ENCODE results near the gene PLA2G2E. TPM values are rescaled to one million over a fixed set of nuclear protein-coding genes. Genes with fewer than 3 reads are reported as not detected.
"Not testable (repeated sequence)": the region's sequence is repeated elsewhere in the genome, so short reads cannot be mapped to it uniquely, and the experiment has no call there.

The PLA2G2E gene
- polyA plus RNA-seq, 3 donors: not detected

DNA sequence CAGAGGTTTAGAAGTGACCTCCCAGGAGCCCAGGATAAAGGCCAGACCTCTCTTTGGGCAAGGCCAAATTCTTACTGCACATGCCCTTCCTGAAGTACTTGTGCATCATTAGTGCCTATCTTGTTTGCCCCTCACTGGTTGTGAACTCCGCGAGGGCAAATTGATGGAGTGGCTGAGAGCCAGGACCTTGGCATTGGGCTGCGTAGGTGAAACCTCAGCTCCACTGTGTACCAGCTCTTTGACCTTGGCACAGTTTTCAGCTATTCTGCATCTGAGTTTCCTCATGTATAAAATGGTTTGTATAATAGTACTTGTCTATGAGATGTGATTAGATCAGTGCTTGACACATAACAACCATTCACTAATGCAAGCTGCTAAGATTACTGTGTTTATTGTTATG is 29.7 kb downstream of the PLA2G2E start:
- no peak overlapping the region for H3K27ac ChIP-seq (ENCODE audit: low read depth, low read length)
- 21 to 93% (median 93%) methylated on average over 3 of the region's 3 CpGs for WGBS, 3 donors

DNA sequence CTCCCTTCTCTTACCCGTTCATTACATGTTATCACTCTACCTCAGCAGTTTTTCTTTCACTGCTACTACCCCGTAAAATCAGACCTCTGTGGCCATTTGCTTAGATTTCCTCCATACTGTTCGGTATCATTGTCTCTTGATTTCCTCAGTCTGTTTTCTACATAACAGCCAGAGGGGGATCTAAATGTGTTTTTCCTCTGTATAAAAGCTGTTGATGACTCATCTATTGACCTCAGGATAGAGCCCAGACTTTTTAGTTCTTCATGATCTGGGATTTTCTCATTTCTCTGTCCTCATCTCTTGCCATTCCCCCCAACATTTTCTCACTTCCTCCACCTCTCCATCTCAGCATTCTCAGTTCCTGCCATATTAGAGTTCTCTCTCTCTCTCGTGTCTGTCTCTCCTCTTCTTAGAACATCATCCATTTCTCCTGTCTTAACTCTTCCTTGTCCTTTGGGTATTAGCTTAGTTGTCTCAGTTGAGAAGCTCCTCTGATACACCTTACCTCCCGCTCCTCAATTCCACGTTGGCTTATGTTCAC is 30.7 kb downstream of the PLA2G2E start:
- no peak overlapping the region for H3K27ac ChIP-seq (ENCODE audit: low read depth, low read length)
- 78 to 91% (median 84%) methylated on average over 6 of the region's 6 CpGs for WGBS, 3 donors

DNA sequence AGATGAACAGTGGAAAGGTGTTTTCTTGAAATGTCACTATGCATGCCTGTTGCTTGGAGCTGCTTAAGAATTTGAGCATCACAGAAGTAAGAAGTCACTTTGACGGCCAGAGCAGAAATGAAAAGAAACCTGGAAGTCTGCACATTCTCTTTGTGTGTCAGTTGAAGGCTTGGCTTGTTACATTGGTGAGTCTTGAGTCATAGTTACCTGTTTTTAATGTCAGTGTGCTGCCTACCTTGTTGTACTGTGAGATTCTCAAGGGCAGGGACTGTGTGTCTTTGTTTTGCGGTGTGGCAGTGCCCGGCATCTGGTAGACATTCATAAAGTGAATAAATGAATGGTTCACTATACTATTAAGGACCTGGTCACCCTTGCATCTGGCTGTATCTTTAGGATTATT is 31.3 kb downstream of the PLA2G2E start:
- WGBS, 3 donors: 93 to 100% (median 97%) methylated on average over 3 of the region's 3 CpGs
- no peak overlapping the region for H3K27ac ChIP-seq (ENCODE audit: low read depth, low read length)

DNA sequence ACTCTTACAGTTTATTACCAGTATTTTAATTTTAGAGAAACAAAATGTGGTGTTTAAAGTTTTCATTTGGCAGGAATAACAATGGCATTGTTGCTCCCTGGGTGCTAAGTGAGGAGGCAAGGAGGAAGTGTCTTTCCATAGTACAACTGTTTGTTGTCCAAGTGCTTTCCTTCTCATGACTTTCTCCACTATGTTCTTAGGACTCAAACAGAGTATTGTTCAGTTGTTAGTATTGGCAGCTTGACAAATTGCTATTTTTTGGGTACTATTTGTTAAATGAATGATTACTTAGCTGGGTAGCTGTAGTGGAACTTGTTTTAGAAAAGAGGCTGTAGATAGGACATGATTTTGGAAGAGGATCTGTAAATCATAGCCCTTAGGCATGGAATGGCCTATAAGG is 33.8 kb downstream of the PLA2G2E start:
- no peak overlapping the region for H3K27ac ChIP-seq (ENCODE audit: low read depth, low read length)

DNA sequence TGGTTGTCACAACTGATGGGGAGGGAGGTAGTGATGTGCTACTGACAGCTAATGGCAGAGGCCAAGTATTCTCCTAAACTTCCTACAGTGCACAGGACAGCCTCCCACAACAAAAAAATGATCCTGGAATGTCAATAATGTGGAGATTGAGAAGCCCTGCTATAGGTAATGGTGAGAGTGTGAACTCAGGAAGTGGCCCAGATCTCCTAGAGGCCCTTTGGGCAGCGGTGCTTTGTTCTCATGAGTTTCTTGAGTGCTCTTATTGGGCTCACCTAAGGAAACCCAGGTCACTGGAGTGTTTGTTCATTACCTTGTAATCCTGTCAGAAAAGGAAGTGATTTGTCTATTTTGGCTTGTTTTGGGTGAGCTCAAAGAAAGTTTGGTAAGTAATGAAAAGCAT is 35.3 kb downstream of the PLA2G2E start:
- 81 to 94% (median 90%) methylated on average over 1 of the region's 1 CpG for WGBS, 3 donors
- no peak overlapping the region for H3K27ac ChIP-seq (ENCODE audit: low read depth, low read length)

DNA sequence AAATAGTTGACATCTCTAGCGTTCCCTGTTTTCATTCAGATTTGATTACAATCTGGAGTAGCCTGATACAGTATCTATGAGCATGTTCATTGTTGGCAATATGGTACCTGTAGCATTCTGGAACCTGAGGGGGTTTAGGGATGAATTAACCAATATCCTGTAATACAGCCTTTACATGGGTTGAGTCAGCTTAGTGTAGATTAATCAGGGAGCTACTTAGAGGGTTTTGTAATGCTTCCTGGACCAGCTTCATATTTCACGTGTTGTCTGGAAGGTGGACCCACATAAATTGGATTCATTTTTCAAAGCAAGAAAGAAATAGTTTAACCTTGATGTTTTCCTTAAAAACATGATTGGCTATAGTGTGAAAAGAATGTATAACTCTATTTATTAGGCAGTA is 37.6 kb downstream of the PLA2G2E start:
- H3K27ac ChIP-seq (ENCODE audit: low read depth, low read length): no peak overlapping the region
- WGBS, 3 donors: 66 to 85% (median 85%) methylated on average over 2 of the region's 2 CpGs

DNA sequence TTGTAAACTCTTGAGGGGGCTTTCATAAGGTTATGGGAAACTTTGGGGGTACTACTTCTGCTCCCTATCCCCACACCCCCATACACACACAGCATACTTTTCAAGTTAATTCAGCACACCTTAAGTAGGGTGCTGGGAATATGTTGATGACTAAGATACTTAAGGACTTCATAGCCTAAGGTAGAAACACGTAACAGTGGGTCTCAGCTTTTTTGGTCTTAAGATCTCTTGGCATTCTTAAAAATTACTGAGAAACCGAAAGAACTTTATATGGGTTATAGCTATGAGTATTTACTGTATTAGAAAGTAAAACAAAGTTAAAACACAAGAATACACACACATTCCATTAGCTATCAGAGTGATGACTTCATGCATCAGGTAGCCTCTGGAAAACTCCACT is 39.1 kb downstream of the PLA2G2E start:
- 92 to 93% (median 93%) methylated on average over 2 of the region's 2 CpGs for WGBS, 3 donors
- no peak overlapping the region for H3K27ac ChIP-seq (ENCODE audit: low read depth, low read length)

DNA sequence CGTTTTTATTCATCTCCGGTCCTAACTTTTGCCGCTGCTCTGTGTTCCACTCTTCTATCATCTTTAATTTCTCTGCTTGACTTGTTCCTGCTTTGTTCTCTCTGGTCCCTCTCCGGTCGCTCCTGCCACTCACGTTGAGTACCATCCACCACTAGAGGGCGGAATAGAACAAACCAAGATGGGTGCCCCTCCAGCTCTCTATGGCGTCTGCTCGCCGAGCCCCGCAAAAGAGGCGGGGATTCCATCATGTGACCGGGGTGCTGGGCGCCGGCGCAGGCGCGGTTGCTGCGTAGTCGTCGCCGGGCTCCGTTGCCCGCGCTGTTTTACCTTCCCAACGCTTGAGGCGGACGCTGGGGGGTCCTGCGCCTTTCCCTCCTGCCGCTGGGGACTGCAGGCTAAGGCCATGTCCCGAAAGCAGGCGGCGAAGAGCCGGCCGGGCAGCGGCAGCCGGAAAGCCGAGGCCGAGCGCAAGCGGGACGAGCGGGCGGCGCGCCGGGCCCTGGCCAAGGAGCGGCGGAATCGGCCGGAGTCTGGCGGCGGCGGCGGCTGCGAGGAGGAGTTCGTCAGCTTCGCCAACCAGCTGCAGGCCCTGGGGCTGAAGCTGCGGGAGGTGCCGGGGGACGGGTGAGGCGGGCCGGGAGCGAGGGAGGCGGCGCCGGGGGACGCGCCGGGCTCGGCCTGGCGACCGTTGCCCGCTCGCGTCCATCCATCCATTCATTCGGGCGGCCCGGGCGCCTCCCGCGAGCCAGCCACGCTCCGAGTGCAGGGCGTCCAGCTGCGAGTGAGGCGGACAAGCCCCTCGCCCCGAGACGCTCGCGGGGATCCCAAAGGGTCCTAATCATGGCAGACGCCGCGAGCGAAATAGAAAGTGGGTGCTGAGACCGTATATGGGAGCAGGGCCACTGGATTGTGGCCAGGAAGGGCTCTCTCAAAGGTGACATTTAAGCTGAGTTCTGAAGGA is 41.0 kb downstream of the PLA2G2E start, which contains the start of gene OTUD3:
OTUD3 (plus strand) TSS at position 285 of the 961 bp plus-strand sequence; CDS start at position 404, 119 bp downstream.
- WGBS, 3 donors: 0 to 1% (median 0%) methylated on average over 70 to 97 of the region's 97 CpGs
- H3K27ac ChIP-seq (ENCODE audit: low read depth, low read length): peak within 1 kb of the TSS; percentile 21

DNA sequence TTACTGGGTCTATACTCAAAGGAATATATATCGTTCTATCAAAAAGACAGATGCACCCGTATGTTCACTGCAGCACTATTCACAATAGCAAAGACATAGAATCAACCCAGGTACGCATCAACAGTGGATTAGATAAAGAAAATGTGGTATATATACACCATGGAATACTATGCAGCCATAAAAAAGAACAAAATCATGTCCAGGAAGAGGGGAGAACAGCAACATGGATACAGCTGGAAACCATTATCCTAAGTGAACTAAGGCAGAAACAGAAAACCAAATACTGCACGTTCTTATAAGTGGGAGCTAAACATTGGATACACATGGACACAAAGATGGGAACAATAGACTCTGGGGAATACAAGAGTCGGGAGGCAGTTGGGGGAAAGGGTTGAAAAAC is 42.6 kb downstream of the PLA2G2E start:
- not testable (repeated sequence) for H3K27ac ChIP-seq (ENCODE audit: low read depth, low read length)
- 74 to 83% (median 82%) methylated on average over 5 of the region's 5 CpGs for WGBS, 3 donors

DNA sequence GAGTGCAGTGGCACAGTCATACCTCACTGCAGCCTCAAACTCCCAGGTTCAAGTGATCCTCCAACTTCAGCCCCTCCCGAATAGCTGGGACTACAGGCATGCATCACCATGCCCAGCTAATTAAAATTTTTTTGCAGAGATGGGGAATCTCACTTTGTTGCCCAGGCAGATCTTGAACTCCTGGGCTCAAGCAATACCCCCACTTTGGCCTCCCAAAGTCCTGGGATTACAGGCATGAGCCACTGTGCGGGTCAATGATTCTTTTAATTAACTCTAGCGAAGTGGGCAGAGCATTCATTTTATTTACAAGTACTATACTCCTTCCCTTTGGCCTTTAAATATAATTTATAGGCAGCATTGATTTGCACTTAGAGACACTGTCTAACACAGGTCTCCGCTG is 43.8 kb downstream of the PLA2G2E start:
- H3K27ac ChIP-seq (ENCODE audit: low read depth, low read length): no peak overlapping the region
- 89 to 91% (median 90%) methylated on average over 4 of the region's 4 CpGs for WGBS, 3 donors

DNA sequence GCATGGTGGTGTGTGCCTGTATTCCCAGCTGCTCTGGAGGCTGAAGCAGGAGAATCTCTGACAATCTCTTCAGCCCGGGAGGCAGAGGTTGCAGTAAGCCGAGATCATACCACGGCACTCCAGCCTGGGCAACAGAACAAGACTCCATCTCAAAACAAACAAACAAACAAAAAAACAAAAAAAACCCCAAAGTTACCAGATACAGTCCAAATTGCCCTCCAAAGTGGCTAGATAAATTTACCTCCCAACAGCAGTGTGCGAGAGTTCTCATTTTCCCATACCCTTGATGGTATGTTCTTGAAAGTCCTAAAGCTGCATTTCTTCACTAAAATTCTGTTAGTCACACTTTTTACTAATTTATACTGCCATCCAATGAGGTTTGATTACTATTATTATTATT is 44.2 kb downstream of the PLA2G2E start:
- H3K27ac ChIP-seq (ENCODE audit: low read depth, low read length): no peak overlapping the region
- WGBS, 3 donors: 85 to 96% (median 91%) methylated on average over 4 of the region's 4 CpGs

DNA sequence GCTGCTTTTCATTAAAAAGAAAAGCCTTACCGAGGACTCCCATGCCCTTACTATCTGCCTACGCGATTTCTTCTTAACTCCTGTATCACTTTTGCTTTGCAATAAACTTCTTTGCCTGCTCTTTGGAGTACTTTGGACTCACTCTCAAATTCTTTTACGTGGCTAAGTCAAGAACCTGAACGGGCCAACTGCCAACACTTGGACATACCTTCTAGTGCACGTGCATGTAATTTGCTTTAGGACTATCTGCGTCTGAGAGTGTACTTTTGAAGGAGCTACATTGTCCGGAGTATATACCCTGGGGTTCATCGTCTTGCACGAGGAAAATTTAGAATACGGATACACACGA is 44.8 kb downstream of the PLA2G2E start:
- WGBS, 3 donors: 66 to 87% (median 81%) methylated on average over 12 of the region's 12 CpGs
- H3K27ac ChIP-seq (ENCODE audit: low read depth, low read length): no peak overlapping the region

DNA sequence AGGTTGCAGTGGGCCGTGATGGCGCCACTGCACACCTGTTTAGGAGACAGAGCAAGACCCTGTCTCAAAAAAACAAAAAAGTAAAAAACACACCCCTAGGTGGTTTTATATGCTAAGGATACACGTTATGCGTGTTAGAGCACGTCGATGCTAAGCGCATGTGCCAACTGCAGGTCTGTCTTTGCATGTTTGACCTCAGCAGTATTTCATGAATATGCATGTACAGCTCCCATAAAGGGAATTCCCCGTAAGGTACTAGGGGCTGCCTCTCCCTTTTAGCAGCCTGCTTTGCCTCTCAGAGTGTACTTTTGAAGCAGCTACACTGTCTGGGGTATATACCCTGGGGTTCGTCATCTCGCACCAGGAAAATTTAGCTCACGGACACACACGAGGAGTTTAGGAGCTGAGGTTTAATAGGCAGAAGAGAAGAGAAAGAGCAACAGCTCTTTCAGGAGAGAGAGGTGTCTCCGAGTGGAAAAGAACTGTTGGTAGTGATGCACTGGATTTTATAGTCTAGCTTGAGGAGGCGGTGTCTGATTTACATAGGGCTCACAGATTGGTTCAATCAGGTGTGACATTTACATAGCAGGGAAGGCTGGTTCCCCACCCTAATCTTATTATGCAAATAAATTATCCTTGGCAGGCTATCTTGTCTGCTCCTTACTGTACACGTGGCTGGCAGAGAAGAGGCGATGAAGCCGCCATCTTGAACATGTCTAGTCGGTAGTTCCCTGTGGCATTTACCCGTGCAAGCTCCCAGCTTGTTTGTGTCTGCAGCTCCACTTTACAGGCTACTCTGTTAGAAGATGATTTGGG is 45.4 kb downstream of the PLA2G2E start:
- H3K27ac ChIP-seq (ENCODE audit: low read depth, low read length): no peak overlapping the region
- 76 to 80% (median 77%) methylated on average over 19 of the region's 19 CpGs for WGBS, 3 donors

DNA sequence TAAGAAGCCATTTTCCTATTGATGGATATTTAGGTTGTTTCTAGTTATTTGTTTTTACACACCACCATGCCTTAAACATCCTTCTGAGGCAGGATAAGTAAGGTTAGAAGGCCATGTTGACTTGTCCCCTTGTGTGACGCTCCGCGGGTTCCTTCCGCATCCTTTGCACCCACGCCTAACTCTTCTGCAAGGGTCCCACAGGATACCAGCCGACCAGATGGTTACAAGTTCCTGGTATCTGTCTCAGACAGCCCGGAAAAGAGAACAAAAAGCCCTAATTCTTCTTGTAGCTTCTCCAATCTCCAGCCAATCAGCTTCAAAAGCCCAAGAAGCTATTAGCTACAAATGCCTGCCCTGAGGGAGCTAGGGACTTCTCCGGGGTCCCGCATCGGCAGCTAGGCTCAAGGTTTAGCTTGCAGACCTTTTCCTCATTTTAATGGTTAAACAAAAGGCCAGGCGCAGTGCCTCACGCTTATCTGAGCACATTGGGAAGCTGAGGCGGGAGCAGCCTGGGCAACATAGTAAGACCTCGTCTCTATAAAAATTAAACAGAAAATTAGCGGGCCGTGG is 46.2 kb downstream of the PLA2G2E start:
- no peak overlapping the region for H3K27ac ChIP-seq (ENCODE audit: low read depth, low read length)
- WGBS, 3 donors: 76 to 84% (median 78%) methylated on average over 16 of the region's 16 CpGs

DNA sequence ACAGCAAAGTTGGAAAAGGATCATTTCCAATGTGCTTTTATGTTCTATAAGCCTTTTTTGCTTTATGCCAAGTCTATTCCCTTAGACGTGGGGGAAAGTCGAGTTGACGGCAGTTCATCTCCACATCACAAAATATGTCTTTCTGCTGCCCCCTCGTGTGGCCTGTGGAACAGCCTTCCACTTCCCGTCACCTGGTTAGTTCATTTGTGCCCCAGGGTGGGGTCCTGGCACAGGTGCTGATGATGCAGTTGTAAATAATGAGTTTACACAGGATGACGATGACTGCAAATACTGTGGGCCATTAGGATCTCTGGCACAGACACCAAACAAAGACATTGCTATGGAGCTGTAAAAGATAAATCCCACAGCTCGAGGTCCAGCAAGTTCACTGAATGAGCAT is 51.2 kb downstream of the PLA2G2E start:
- no peak overlapping the region for H3K27ac ChIP-seq (ENCODE audit: low read depth, low read length)
- 27 to 58% (median 57%) methylated on average over 7 of the region's 7 CpGs for WGBS, 3 donors

All from adipose tissue (tissue), 3 donors.